ENCODE data around the gene PARD3. TPM values are rescaled to one million over a fixed set of nuclear protein-coding genes. Genes with fewer than 3 reads are reported as not detected.

The PARD3 gene
- total and polyA plus RNA-seq, 2 donors (not counting 3 experiments of a cell fraction or from before 2014, with no cell fraction given): 7.3 to 24.1 TPM

DNA sequence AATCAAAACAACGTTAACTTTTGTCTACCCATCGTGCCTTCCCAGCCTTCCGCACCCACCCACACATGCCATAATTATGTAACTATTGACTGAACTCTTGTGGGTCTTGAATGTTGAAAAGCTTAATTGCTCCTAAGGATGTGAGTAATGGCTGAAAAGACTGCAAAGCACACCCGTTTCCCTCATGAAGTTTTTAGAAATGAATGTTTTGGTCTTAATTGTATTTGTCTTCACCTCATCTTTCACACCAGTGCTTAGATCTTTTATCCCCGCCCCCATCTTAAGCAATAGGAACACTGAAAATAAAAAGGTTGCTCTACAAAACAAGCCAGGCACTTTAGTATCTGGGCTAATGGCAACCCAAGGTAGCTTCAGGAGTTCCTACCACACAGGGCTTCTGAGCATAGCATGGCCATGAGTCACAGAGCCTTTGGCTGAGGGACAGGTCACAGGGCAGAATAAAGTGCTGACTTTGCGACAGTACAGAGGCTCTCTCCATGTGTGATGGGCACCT lies 690.5 kb downstream of the PARD3 start:
- Histone ChIP-seq H3K27me3 (ENCODE audit: control insufficient read depth in 2 of 2, insufficient read depth in 2 of 2, low read length in 2 of 2) (no peaks in the 10 kb centered on the region), H3K36me3 (ENCODE audit: control insufficient read depth in 2 of 2, extremely low read depth in 1 of 2, insufficient read depth in 2 of 2, low read length in 2 of 2) (no peaks in the 10 kb centered on the region), H3K9me3 (replicated peaks; ENCODE audit: control insufficient read depth, insufficient read depth, low read length) (no peaks in the 10 kb centered on the region), H3K9me1 (replicated peaks; ENCODE audit: control insufficient read depth, extremely low read depth, insufficient read depth, low read length) (no peaks in the 10 kb centered on the region), H3K27ac (ENCODE audit: insufficient read depth, low read depth, low read length) (peak overlapping the region; percentile 33), H3K4me2 (ENCODE audit: insufficient read depth, low read length) (peak overlapping the region; percentile 2), H3K9ac (replicated peaks; ENCODE audit: extremely low read depth, insufficient read depth, low read length) (no peak overlapping the region), H3K4me1 (ENCODE audit: control insufficient read depth, extremely low read depth, insufficient read depth, low read length) (peaks cover 39% of the 10 kb centered on the region), H2AFZ (ENCODE audit: low read depth, low read length) (peak overlapping the region; percentile 2), H4K20me1 (replicated peaks; ENCODE audit: control insufficient read depth, extremely low read depth, insufficient read depth, low read length) (no peaks in the 10 kb centered on the region), H3K4me3 (replicated peaks in 1 of 3; ENCODE audit: insufficient read depth in 1 of 3, low read depth in 1 of 3, low read length in 3 of 3) (no peak overlapping the region), H3K79me2 (ENCODE audit: control insufficient read depth, insufficient read depth, low read length) (no peaks in the 10 kb centered on the region)
- dilution Hi-C loops (cut with MboI; ENCODE audit: extremely low pct_ligation_motif_present, low sequenced_read_pairs) (no loop called here), intact Hi-C loops (cut with micrococcal nuclease) (loop anchor here (5.0 kb wide), 2 partner anchors 68 to 792 kb away; partner anchors contain the start of gene NRP1)
- FAIRE-seq (peak; percentile 74), DNase-seq (ENCODE audit: low read depth, low spot score) (peak; percentile 37)
- BruUV-seq (replicated peaks): no TSS peak
- CTCF ChIA-PET: interaction anchor here (1.2 to 1.4 kb wide), 2 partner anchors 9 to 267 kb away, joined by 3 to 4 read pairs; no protein-coding TSS in a partner anchor
- TF ChIP-seq GATA2 (IDR thresholded peaks at IDR 0.05; ENCODE audit: insufficient read depth, insufficient read length, low read depth, low read length) (peak; percentile 22), EZH2 (IDR thresholded peaks at IDR 0.05; ENCODE audit: borderline replicate concordance, low read depth, low read length, severe bottlenecking) (no peak), JUN (IDR thresholded peaks at IDR 0.05; ENCODE audit: borderline replicate concordance, insufficient read depth, insufficient read length, low read depth) (peak; percentile 14), FOS (IDR thresholded peaks at IDR 0.05; ENCODE audit: borderline replicate concordance, insufficient read depth, low read length) (peak; percentile 66), POLR2A (IDR thresholded peaks at IDR 0.05; ENCODE audit: low read depth, low read length) (no peak)
- POLR2A ChIA-PET: no interaction called here

DNA sequence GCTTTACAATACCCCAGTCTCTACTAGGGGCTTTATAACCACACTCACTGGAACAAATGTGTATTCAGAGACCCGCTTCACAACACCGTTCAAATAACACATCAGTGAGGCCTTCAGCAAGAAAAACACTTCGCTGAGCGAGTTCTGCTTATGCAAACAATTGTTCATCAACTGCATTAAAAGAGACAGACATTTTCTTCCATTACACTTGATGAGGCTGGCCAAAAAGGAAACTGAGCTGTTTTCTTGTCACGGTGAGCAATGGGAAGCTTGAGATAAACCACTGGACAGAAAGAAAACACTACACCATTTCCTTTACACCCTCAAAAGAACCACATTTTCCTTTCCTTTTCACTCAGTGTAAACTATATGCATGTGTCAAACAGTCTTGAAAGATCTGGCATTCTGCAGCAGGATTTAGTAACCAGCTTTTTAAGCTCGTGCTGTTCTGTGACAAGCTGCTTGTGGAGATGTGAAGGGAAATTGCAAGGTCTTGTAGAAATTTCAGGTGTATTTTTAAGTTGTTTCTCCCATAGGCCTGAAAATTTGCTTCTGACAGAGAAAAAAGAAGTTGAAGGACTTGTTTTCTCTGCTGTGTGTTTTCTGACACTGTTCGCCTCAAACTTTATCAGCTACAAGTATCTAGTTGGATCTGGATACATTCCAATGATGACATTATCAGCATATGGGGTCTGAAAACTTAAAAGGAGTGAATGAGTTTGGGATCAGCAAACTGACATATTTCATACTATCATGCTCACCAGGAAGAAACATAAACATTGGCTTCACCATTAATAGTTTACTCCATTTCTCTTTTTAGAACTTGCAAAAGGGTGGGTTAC lies 693.1 kb downstream of the PARD3 start:
- ChIA-PET CTCF (interaction anchor here (1.0 to 1.1 kb wide), 5 partner anchors 9 to 24 kb away, joined by 3 to 6 read pairs (median 4); no protein-coding TSS in a partner anchor), POLR2A (no interaction called here)
- dilution Hi-C loops (cut with MboI; ENCODE audit: extremely low pct_ligation_motif_present, low sequenced_read_pairs) (no loop called here), intact Hi-C loops (cut with micrococcal nuclease) (loop anchor here (5.0 kb wide), 2 partner anchors 70 to 790 kb away; partner anchors contain the start of gene NRP1)
- Histone ChIP-seq H3K9ac (replicated peaks; ENCODE audit: extremely low read depth, insufficient read depth, low read length) (peak overlapping the region; percentile 30), H3K9me3 (replicated peaks; ENCODE audit: control insufficient read depth, insufficient read depth, low read length) (no peaks in the 10 kb centered on the region), H3K27ac (ENCODE audit: insufficient read depth, low read depth, low read length) (peak overlapping the region; percentile 67), H3K27me3 (ENCODE audit: control insufficient read depth in 2 of 2, insufficient read depth in 2 of 2, low read length in 2 of 2) (no peaks in the 10 kb centered on the region), H2AFZ (ENCODE audit: low read depth, low read length) (peak overlapping the region; percentile 66), H3K4me3 (replicated peaks in 1 of 3; ENCODE audit: insufficient read depth in 1 of 3, low read depth in 1 of 3, low read length in 3 of 3) (peak overlapping the region in 1 of 3 experiments; percentile 10), H4K20me1 (replicated peaks; ENCODE audit: control insufficient read depth, extremely low read depth, insufficient read depth, low read length) (no peaks in the 10 kb centered on the region), H3K4me2 (ENCODE audit: insufficient read depth, low read length) (peak overlapping the region; percentile 90), H3K79me2 (ENCODE audit: control insufficient read depth, insufficient read depth, low read length) (no peaks in the 10 kb centered on the region), H3K36me3 (ENCODE audit: control insufficient read depth in 2 of 2, extremely low read depth in 1 of 2, insufficient read depth in 2 of 2, low read length in 2 of 2) (no peaks in the 10 kb centered on the region), H3K4me1 (ENCODE audit: control insufficient read depth, extremely low read depth, insufficient read depth, low read length) (peaks cover 39% of the 10 kb centered on the region), H3K9me1 (replicated peaks; ENCODE audit: control insufficient read depth, extremely low read depth, insufficient read depth, low read length) (no peaks in the 10 kb centered on the region)
- FAIRE-seq: peak; percentile 95
- DNase-seq (ENCODE audit: low read depth, low spot score): peak; percentile 98
- TF ChIP-seq JUN (IDR thresholded peaks at IDR 0.05; ENCODE audit: borderline replicate concordance, insufficient read depth, insufficient read length, low read depth) (peak; percentile 28), POLR2A (IDR thresholded peaks at IDR 0.05; ENCODE audit: low read depth, low read length) (no peak), FOS (IDR thresholded peaks at IDR 0.05; ENCODE audit: borderline replicate concordance, insufficient read depth, low read length) (peak; percentile 77), POLR2AphosphoS5 (IDR thresholded peaks at IDR 0.05; ENCODE audit: insufficient read depth, low read depth, low read length) (peak; percentile 59), GATA2 (IDR thresholded peaks at IDR 0.05; ENCODE audit: insufficient read depth, insufficient read length, low read depth, low read length) (peak; percentile 85)
- TF ChIP-seq, protein P1, sequence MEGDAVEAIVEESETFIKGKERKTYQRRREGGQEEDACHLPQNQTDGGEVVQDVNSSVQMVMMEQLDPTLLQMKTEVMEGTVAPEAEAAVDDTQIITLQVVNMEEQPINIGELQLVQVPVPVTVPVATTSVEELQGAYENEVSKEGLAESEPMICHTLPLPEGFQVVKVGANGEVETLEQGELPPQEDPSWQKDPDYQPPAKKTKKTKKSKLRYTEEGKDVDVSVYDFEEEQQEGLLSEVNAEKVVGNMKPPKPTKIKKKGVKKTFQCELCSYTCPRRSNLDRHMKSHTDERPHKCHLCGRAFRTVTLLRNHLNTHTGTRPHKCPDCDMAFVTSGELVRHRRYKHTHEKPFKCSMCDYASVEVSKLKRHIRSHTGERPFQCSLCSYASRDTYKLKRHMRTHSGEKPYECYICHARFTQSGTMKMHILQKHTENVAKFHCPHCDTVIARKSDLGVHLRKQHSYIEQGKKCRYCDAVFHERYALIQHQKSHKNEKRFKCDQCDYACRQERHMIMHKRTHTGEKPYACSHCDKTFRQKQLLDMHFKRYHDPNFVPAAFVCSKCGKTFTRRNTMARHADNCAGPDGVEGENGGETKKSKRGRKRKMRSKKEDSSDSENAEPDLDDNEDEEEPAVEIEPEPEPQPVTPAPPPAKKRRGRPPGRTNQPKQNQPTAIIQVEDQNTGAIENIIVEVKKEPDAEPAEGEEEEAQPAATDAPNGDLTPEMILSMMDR (IDR thresholded peaks at IDR 0.05; ENCODE audit: extremely low read depth in 1 of 2, insufficient read depth in 1 of 2, low read depth in 1 of 2, low read length in 2 of 2): no peak
- TF ChIP-seq, protein P2, sequence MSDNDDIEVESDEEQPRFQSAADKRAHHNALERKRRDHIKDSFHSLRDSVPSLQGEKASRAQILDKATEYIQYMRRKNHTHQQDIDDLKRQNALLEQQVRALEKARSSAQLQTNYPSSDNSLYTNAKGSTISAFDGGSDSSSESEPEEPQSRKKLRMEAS (IDR thresholded peaks at IDR 0.05; ENCODE audit: insufficient read depth, insufficient read length): no peak
- no TSS peak for BruUV-seq (replicated peaks)
